GM19395 (cell line): ENCODE results near the gene PTPN12.
"Not testable (repeated sequence)": the region's sequence is repeated elsewhere in the genome, so short reads cannot be mapped to it uniquely, and the experiment has no call there.

Source experiments
- ATAC-seq: cut with Tn5 transposase; IDR thresholded peaks from one replicate; pipeline ENCODE4 v1.9.1; 2021; ENCODE audit warnings: mild to moderate bottlenecking, moderate library complexity; ENCODE audit not compliant: unreplicated experiment

Gene PTPN12

DNA sequence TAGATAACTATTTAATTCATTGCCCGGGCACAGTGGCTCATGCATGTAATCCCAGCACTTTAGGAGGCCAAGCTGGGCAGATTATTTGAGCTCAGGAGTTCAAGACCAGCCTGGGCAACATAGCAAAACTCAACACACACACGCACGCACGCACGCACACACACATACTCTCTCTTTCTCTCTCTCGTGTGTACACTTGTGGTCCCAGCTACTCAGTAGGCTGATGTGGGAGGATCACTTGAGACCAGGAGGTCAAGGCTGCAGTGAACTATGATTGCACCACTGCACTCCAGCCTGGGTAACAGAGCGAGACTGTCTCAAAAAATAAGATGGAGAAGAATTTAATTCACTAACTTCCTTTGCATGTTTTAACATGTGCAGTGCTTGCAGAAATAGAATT is 38.1 kb downstream of the PTPN12 start:
- ATAC-seq: no peak

DNA sequence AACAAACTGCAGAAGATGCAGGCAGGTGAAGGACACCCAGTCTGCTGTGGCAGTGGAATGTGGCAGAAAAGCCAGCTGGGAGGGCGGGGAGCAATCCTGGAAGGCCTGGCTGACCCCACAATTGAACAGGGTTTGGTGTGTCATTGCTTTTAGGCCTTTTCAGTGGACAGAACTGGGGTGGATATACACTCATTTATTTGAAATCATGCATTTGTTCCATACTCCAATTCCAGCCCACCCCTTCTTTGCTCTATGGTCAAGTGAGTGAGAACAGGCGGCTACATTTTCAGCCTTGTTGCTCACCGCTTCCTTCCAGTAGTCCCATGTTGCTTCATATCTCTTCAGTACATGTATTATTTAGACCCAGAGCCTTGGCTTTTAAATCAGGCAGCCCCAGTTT is 39.8 kb downstream of the PTPN12 start:
- no peak for ATAC-seq

DNA sequence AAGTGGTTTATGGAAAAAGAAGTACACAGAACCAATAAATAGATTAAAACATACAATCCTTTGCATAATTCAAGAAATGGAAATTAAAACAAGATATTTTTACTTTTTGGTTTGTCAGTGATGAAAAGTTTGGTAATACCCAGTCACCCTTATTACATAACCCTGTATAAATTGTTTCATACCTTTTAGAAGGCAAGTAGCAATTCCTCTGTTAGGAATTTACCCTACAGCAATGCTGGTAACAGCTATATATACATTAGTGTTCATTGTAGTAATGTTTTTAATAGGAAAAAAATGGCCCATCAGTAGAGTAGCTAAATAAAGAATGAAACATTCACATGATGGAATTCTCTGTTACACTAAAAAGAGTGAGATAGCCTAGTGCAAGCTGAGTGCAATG is 42.7 kb downstream of the PTPN12 start:
- no peak for ATAC-seq

DNA sequence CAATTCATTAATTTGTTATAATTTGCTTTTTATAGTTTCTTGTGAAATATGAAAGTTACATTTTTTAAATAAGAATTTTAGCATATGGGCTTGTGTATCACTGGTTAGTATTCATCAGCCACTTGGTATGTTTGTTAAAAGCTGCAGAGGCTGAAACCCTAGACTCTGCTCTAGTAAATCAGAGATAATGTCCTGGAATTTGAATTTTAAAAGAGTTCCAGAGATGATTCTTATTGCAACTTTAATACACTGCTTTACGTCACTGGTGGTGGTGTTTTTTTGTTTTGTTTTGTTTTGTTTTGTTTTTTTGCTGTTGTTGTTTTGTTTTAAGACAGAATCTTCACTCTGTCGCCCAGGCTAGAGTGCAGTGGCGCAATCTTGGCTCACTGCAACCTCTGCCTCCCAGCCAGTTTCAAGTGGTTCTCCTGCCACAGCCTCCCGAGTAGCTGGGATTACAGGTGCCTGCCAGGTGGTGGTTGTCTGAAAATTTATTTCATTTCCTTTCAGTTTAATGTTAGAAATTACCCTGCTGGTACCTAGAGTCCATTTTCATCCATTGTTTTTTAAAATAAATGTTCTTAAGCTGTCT is 43.8 kb downstream of the PTPN12 start:
- ATAC-seq: no peak

- ATAC-seq: no peak
These were observed 50.2 kb downstream of the PTPN12 start for GRCh38 chr7:77587272-77587671.

- no peak for ATAC-seq
These were observed 63.9 kb downstream of the PTPN12 start for GRCh38 chr7:77600952-77601351.

GRCh38 chr7:77606562-77606961 is 69.5 kb downstream of the PTPN12 start:
- no peak for ATAC-seq

- no peak for ATAC-seq
These were observed 82.2 kb downstream of the PTPN12 start for GRCh38 chr7:77619314-77619713.

GRCh38 chr7:77626586-77627308 is 89.7 kb downstream of the PTPN12 start:
- no peak for ATAC-seq

DNA sequence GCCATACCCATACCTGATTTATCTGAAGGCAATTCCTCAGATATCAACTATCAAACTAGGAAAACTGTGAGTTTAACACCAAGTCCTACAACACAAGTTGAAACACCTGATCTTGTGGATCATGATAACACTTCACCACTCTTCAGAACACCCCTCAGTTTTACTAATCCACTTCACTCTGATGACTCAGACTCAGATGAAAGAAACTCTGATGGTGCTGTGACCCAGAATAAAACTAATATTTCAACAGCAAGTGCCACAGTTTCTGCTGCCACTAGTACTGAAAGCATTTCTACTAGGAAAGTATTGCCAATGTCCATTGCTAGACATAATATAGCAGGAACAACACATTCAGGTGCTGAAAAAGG is 90.2 kb downstream of the PTPN12 start:
- ATAC-seq: no peak

DNA sequence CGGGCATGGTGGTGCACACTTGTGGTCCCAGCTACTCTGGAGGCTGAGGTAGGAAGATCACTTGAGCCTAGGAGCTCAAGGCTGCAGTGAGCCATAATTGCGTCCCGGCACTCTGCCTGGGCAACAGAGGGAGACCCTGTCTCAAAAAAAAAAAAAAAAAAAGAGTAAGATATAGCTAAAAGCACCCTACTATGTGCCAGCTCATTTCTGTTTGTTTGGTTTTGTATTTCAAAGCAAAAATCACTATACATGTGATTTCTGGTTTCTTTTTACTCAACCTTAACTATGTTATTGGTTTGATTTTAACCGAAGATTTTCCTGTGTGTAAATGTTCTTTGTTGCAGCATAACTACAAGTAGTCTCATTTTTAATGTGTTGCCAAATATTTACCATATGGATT is 92.7 kb downstream of the PTPN12 start:
- ATAC-seq: no peak

DNA sequence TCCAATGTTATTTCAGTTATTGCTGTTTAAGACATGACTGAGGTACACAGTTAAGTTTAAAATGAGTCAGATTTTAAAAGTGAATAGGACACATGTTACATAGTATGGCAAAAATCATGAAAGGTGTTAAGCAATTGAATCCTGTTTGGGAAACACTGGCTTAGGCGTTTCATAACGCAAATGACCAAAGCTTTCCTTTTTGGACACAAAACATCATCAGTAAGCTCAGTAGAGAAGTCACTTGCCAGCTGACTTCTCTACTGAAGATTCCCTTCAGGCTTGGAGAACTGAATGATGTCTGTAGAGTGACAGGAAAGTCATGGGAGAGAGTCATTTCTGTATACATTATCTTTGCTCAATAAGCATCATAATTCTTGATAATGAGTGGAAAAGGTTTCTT is 94.7 kb downstream of the PTPN12 start:
- ATAC-seq: no peak

GRCh38 chr7:77644774-77645173 is 107.7 kb downstream of the PTPN12 start:
- no peak for ATAC-seq

DNA sequence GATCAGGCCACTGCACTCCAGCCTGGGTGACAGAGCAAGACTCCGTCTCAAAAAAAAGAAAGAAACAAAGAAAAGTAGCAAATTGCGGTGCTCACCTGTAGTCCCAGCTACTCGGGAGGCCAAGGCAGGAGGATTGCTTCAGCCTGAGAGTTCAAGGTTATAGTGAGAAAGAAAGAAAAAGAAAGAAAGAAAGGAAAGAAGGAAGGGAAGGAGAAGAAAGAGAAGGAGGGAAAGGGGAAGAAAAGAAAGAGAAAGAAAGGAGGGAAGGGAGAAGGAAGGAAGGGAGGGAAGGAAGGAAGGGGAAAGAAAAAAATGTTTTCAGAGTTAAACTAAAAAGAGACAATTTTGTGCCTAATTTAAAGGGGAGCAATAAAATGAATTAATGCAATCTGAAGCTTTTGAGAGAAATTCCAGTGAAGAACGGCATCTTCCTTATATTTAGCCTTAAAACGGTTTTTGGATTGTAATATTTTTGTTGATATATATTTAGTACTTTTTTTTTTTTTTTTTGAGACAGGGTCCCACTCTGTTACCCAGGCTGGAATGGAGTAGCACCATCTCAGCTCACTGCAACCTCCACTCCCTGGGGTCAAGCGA is 111.7 kb downstream of the PTPN12 start:
- ATAC-seq: no peak

GRCh38 chr7:77649716-77650349 is 112.7 kb downstream of the PTPN12 start:
- no peak for ATAC-seq

DNA sequence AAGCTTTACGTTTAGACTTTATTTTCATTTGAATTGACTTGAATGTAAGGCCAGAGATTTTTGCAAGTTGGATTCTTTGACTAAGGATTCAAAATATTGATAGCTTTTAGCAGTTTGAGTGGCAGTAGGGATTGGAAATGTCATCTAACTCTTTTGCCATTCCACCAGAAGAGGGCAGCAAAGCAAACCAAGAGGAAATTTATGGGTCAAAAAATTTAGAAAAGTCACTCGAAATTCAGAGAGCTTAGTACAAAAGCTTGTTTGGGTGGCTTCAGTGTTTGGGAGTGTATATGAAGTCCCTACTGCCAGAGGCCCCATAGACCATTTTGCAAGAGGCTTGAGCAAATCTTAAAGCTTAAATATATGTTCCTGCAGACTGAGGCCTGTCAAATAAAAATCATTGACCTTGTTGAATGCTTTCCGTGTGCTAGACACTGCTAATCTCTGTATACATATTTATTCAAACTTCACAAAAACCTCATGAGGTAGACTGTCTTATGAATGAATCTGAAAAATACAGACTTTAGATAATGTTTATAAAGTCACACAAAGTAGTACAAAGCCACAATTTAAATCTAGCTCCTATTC is 114.6 kb downstream of the PTPN12 start:
- ATAC-seq: no peak

- ATAC-seq: not testable (repeated sequence)
These were observed 115.7 kb downstream of the PTPN12 start for GRCh38 chr7:77652826-77653225.

- no peak for ATAC-seq
These were observed 116.5 kb downstream of the PTPN12 start for GRCh38 chr7:77653572-77653971.

DNA sequence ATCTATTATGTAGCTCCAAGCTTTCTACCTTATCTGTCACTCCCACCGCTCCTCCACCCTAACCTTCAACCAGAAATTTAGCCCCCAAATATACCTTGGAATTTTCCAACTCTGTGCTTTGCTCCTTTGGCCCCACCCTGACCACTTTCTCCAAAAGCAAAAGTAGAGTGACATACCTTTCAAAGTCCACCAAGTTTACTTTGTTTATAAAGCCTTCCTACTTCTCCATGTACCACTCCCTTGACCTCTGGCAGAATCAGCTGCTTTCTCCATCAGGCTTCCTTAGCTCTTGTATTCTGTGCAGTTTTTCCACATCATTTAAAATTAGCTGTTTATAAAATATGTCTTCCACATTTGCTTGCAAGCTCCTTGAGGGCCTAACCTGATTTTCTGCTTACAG is 118.3 kb downstream of the PTPN12 start:
- ATAC-seq: no peak

- no peak for ATAC-seq
These were observed 118.9 kb downstream of the PTPN12 start for GRCh38 chr7:77655836-77656455.
